ENCODE data around the gene ENG. TPM values are rescaled to one million over a fixed set of nuclear protein-coding genes. Genes with fewer than 3 reads are reported as not detected.
"Not testable (repeated sequence)": the region's sequence is repeated elsewhere in the genome, so short reads cannot be mapped to it uniquely, and the experiment has no call there.

Gene ENG
- total and polyA plus RNA-seq, 2 of the 8 experiments (the other 6 are each of a cell fraction or from before 2014, with no cell fraction given) = 1.8 to 4.4 TPM

- H3K27ac ChIP-seq (ENCODE audit: low read depth, low read length); H3K23me2 ChIP-seq (ENCODE audit: low read depth, low read length); H3K9ac ChIP-seq (replicated peaks in 1 of 4; ENCODE audit: extremely low read depth in 1 of 4, low read depth in 3 of 4, low read length in 3 of 4); FAIRE-seq; H3K79me2 ChIP-seq (ENCODE audit: control insufficient read depth in 1 of 2, insufficient read depth in 2 of 2, low read length in 2 of 2); H2AFZ ChIP-seq (ENCODE audit: low read length); H4K8ac ChIP-seq (ENCODE audit: extremely low read depth, insufficient read depth, low read length); H4K5ac ChIP-seq (ENCODE audit: insufficient read length, low read depth, low read length); H3K4me3 ChIP-seq (ENCODE audit: extremely low read depth in 1 of 4, insufficient read depth in 2 of 4, low read depth in 3 of 4, low read length in 4 of 4); H3K9me3 ChIP-seq (ENCODE audit: insufficient read depth in 2 of 2, low read depth in 1 of 2, low read length in 1 of 2); H2BK12ac ChIP-seq (ENCODE audit: low read depth, low read length); H3K79me1 ChIP-seq (ENCODE audit: low read depth, low read length); H3K4ac ChIP-seq (replicated peaks; ENCODE audit: insufficient read length, low read depth, low read length); H2BK15ac ChIP-seq (ENCODE audit: low read length); H3K14ac ChIP-seq (ENCODE audit: insufficient read length); H3K4me2 ChIP-seq (ENCODE audit: insufficient read depth in 1 of 2, low read depth in 2 of 2, low read length in 2 of 2); H3K4me1 ChIP-seq (replicated peaks in 1 of 4; ENCODE audit: control insufficient read depth in 3 of 4, insufficient read depth in 4 of 4, low read length in 3 of 4); DNase-seq (ENCODE audit: low read depth in 1 of 2, low spot score in 2 of 2); H3K56ac ChIP-seq (replicated peaks; ENCODE audit: insufficient read length, low read depth, low read length); H3K27me3 ChIP-seq (replicated peaks in 1 of 4; ENCODE audit: control insufficient read depth in 3 of 4, extremely low read depth in 1 of 4, insufficient read depth in 3 of 4, low read length in 3 of 4); H3K23ac ChIP-seq (ENCODE audit: insufficient read length); H3K36me3 ChIP-seq (ENCODE audit: control insufficient read depth in 2 of 4, insufficient read depth in 4 of 4, low read length in 3 of 4); H2AK5ac ChIP-seq (ENCODE audit: low read depth, low read length); H2BK20ac ChIP-seq (ENCODE audit: low read length); H4K20me1 ChIP-seq (replicated peaks in 1 of 2; ENCODE audit: control insufficient read depth in 1 of 2, insufficient read depth in 2 of 2, low read length in 2 of 2); H3K18ac ChIP-seq (ENCODE audit: extremely low read depth, low read length); H2BK5ac ChIP-seq (ENCODE audit: low read depth, low read length); H2BK120ac ChIP-seq (replicated peaks; ENCODE audit: low read depth, low read length); H4K91ac ChIP-seq (replicated peaks; ENCODE audit: insufficient read length, low read length): not testable (repeated sequence)
- 100% methylated on average over 3 of the region's 3 CpGs; no CpG with 5 or more reads in 1 of the 2 experiments for WGBS, 2 experiments (ENCODE audit: extremely low coverage in 1 of 2, insufficient coverage in 1 of 2, insufficient read length in 1 of 2, insufficient replicate concordance in 2 of 2, low coverage in 1 of 2, low lambda C conversion rate in 2 of 2, missing lambda C conversion rate in 1 of 2)
- POLR2A ChIA-PET (ENCODE audit: partially characterized antibody) = interaction anchor here (1.0 to 1.1 kb wide), 2 partner anchors 11 to 49 kb away, joined by 3 read pairs; no protein-coding TSS in a partner anchor
- CTCF ChIA-PET (ENCODE audit: partially characterized antibody) = interaction anchor here (0.7 to 7.9 kb wide), 10 partner anchors 10 to 101 kb away, joined by 3 to 51 read pairs (median 6); partner anchors contain the start of genes ENG and TOR2A
These were observed 17.9 kb downstream of the ENG start for GRCh38 chr9:127836561-127836960.
